ENCODE results near the gene CCDC61. TPM values are rescaled to one million over a fixed set of nuclear protein-coding genes. Genes with fewer than 3 reads are reported as not detected.

The CCDC61 gene
- total RNA-seq, 1 donor = 3.6 TPM

- H3K27ac ChIP-seq (ENCODE audit: low read depth, low read length) = no peak overlapping the region
- no peak for DNase-seq (ENCODE audit: insufficient read length, low spot score, missing footprints)
- H3K79me2 ChIP-seq (ENCODE audit: insufficient read depth, low read length) = no peaks in the 10 kb centered on the region
- peaks cover 28% of the 10 kb centered on the region for H3K27me3 ChIP-seq (ENCODE audit: insufficient read depth, low read length)
- H4K20me1 ChIP-seq (ENCODE audit: insufficient read depth, low read length) = no peaks in the 10 kb centered on the region
- no peak for TF ChIP-seq CTCF (IDR thresholded peaks at IDR 0.05; ENCODE audit: extremely low read depth, low read depth, low read length)
- H3K4me3 ChIP-seq (ENCODE audit: insufficient read depth, low read length) = no peak overlapping the region
- H3K4me1 ChIP-seq (ENCODE audit: insufficient read depth, low read length) = no peaks in the 10 kb centered on the region
- H3K9me3 ChIP-seq (ENCODE audit: low read depth, low read length) = no peaks in the 10 kb centered on the region
- H3K4me2 ChIP-seq (ENCODE audit: insufficient read depth, low read length) = no peak overlapping the region
- H2AFZ ChIP-seq (ENCODE audit: low read length) = no peak overlapping the region
- no peaks in the 10 kb centered on the region for H3K36me3 ChIP-seq (ENCODE audit: insufficient read depth, low read length)
These were observed 40.3 kb downstream of the CCDC61 start for GRCh38 chr19:46035546-46035945.

GRCh38 chr19:46035986-46036743, 40.9 kb downstream of the CCDC61 start:
- Histone ChIP-seq H3K27ac (ENCODE audit: low read depth, low read length) (no peak overlapping the region), H2AFZ (ENCODE audit: low read length) (no peak overlapping the region), H3K27me3 (ENCODE audit: insufficient read depth, low read length) (peaks cover 30% of the 10 kb centered on the region), H4K20me1 (ENCODE audit: insufficient read depth, low read length) (no peaks in the 10 kb centered on the region), H3K4me3 (ENCODE audit: insufficient read depth, low read length) (no peak overlapping the region), H3K9me3 (ENCODE audit: low read depth, low read length) (no peaks in the 10 kb centered on the region), H3K4me2 (ENCODE audit: insufficient read depth, low read length) (no peak overlapping the region), H3K79me2 (ENCODE audit: insufficient read depth, low read length) (no peaks in the 10 kb centered on the region), H3K36me3 (ENCODE audit: insufficient read depth, low read length) (no peaks in the 10 kb centered on the region), H3K4me1 (ENCODE audit: insufficient read depth, low read length) (no peaks in the 10 kb centered on the region)
- TF ChIP-seq CTCF (IDR thresholded peaks at IDR 0.05; ENCODE audit: extremely low read depth, low read depth, low read length) = no peak
- no peak for DNase-seq (ENCODE audit: insufficient read length, low spot score, missing footprints)

- Histone ChIP-seq H3K27ac (ENCODE audit: low read depth, low read length) (no peak overlapping the region), H3K4me2 (ENCODE audit: insufficient read depth, low read length) (no peak overlapping the region), H4K20me1 (ENCODE audit: insufficient read depth, low read length) (no peaks in the 10 kb centered on the region), H3K9me3 (ENCODE audit: low read depth, low read length) (no peaks in the 10 kb centered on the region), H3K4me1 (ENCODE audit: insufficient read depth, low read length) (no peaks in the 10 kb centered on the region), H3K36me3 (ENCODE audit: insufficient read depth, low read length) (no peaks in the 10 kb centered on the region), H3K4me3 (ENCODE audit: insufficient read depth, low read length) (no peak overlapping the region), H3K27me3 (ENCODE audit: insufficient read depth, low read length) (peaks cover 32% of the 10 kb centered on the region), H2AFZ (ENCODE audit: low read length) (no peak overlapping the region), H3K79me2 (ENCODE audit: insufficient read depth, low read length) (no peaks in the 10 kb centered on the region)
- DNase-seq (ENCODE audit: insufficient read length, low spot score, missing footprints) = no peak
- no peak for TF ChIP-seq CTCF (IDR thresholded peaks at IDR 0.05; ENCODE audit: extremely low read depth, low read depth, low read length)
These were observed 41.5 kb downstream of the CCDC61 start for GRCh38 chr19:46036744-46037128.

GRCh38 chr19:46040125-46040524, 44.9 kb downstream of the CCDC61 start:
- peaks cover 42% of the 10 kb centered on the region for H3K27me3 ChIP-seq (ENCODE audit: insufficient read depth, low read length)
- peaks cover 20% of the 10 kb centered on the region for H3K9me3 ChIP-seq (ENCODE audit: low read depth, low read length)
- H3K27ac ChIP-seq (ENCODE audit: low read depth, low read length) = no peak overlapping the region
- DNase-seq (ENCODE audit: insufficient read length, low spot score, missing footprints) = no peak
- no peak for TF ChIP-seq CTCF (IDR thresholded peaks at IDR 0.05; ENCODE audit: extremely low read depth, low read depth, low read length)
- H3K4me2 ChIP-seq (ENCODE audit: insufficient read depth, low read length) = no peak overlapping the region
- no peaks in the 10 kb centered on the region for H4K20me1 ChIP-seq (ENCODE audit: insufficient read depth, low read length)
- no peaks in the 10 kb centered on the region for H3K4me1 ChIP-seq (ENCODE audit: insufficient read depth, low read length)
- no peak overlapping the region for H3K4me3 ChIP-seq (ENCODE audit: insufficient read depth, low read length)
- no peaks in the 10 kb centered on the region for H3K79me2 ChIP-seq (ENCODE audit: insufficient read depth, low read length)
- no peak overlapping the region for H2AFZ ChIP-seq (ENCODE audit: low read length)
- no peaks in the 10 kb centered on the region for H3K36me3 ChIP-seq (ENCODE audit: insufficient read depth, low read length)
